ENCODE measurements around the gene VKORC1.

DNA sequence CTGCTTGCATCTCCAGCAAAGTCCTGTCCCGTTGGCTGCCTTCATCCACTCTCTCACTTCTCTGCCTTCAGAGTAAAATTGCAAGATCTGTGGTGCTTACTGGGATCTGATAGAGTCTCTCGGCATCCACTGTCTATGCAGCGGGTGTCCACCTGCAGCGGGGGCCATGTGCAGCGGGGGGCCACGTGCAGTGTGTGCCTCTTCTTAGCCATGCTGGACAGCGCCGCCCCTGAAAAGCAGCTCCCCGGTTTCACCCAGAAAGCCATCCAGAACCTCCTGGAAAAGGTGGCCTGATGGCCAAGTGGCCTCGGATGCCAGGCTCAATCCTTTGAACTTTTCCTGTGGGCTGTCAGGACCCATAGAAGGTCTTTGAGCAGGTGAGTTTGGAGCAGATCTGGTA, 51.7 kb downstream of the VKORC1 start:
- TF ChIP-seq, protein P1, sequence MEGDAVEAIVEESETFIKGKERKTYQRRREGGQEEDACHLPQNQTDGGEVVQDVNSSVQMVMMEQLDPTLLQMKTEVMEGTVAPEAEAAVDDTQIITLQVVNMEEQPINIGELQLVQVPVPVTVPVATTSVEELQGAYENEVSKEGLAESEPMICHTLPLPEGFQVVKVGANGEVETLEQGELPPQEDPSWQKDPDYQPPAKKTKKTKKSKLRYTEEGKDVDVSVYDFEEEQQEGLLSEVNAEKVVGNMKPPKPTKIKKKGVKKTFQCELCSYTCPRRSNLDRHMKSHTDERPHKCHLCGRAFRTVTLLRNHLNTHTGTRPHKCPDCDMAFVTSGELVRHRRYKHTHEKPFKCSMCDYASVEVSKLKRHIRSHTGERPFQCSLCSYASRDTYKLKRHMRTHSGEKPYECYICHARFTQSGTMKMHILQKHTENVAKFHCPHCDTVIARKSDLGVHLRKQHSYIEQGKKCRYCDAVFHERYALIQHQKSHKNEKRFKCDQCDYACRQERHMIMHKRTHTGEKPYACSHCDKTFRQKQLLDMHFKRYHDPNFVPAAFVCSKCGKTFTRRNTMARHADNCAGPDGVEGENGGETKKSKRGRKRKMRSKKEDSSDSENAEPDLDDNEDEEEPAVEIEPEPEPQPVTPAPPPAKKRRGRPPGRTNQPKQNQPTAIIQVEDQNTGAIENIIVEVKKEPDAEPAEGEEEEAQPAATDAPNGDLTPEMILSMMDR (IDR thresholded peaks at IDR 0.05) = no peak
- no peak for TF ChIP-seq ZFX (IDR thresholded peaks at IDR 0.05; ENCODE audit: borderline replicate concordance)

All from 22Rv1 (cell line).